MCF 10A (cell line): ENCODE results near the gene RPL27. TPM values are rescaled to one million over a fixed set of nuclear protein-coding genes. Genes with fewer than 3 reads are reported as not detected.

Source experiments
- BruUV-seq: library from RNA; stranded (reverse); fragments of 400-500 nt; replicated peaks from 2 replicates; lab custom pipeline; 2021; lab: Mats Ljungman, UMichigan
- CTCF ChIA-PET: fragments of 300-600 bp; sonication (Branson Sonifier 250); formaldehyde crosslinking; extraction: SDS; loops from one replicate; lab custom pipeline; 2021; ENCODE audit warnings: antibody characterized with exemption, inconsistent platforms; lab: Yijun Ruan, JAX
- POLR2A ChIA-PET: fragments of 300-600, 350-650 bp; sonication (Branson Sonifier 250); formaldehyde crosslinking; extraction: SDS; loops from one replicate; lab custom pipeline; 2020; ENCODE audit warnings: antibody characterized with exemption, inconsistent platforms; lab: Yijun Ruan, JAX
- DNase-seq: peaks from one replicate; pipeline ENCODE4 v3.0.0-alpha.2; 2018; ENCODE audit not compliant: unreplicated experiment
- H3K27ac Mint-ChIP-seq: one replicate; pipeline ENCODE4 v1.8.0; 2022; ENCODE audit warnings: mild to moderate bottlenecking, low read depth, mixed read lengths; ENCODE audit not compliant: unreplicated experiment
- H3K27me3 Mint-ChIP-seq: one replicate; pipeline ENCODE4 v1.8.0; 2022; ENCODE audit warnings: mixed read lengths; ENCODE audit not compliant: insufficient read depth, unreplicated experiment
- H3K36me3 Mint-ChIP-seq: one replicate; pipeline ENCODE4 v1.8.0; 2022; ENCODE audit warnings: mild to moderate bottlenecking, moderate library complexity, mixed read lengths; ENCODE audit not compliant: insufficient read depth, unreplicated experiment
- H3K4me1 Mint-ChIP-seq: one replicate; pipeline ENCODE4 v1.8.0; 2022; ENCODE audit warnings: mixed read lengths; ENCODE audit not compliant: insufficient read depth, unreplicated experiment
- H3K4me3 Mint-ChIP-seq: one replicate; pipeline ENCODE4 v1.8.0; 2022; ENCODE audit warnings: mild to moderate bottlenecking, moderate library complexity, mixed read lengths; ENCODE audit not compliant: unreplicated experiment
- H3K9me3 Mint-ChIP-seq: one replicate; pipeline ENCODE4 v1.8.0; 2022; ENCODE audit warnings: mixed read lengths; ENCODE audit not compliant: unreplicated experiment
- CTCF ChIP-seq: fragments of 200-600 bp; IDR thresholded peaks from one replicate; pipeline ENCODE4 v1.8.0; 2022; ENCODE audit warnings: antibody characterized with exemption, mild to moderate bottlenecking; ENCODE audit not compliant: unreplicated experiment
- intact Hi-C: fragments of 100-400 bp; cut with micrococcal nuclease; formaldehyde crosslinking; loops from 2 replicates; pipeline ENCODE4 v1.14.1; 2022
- total RNA-seq: library from RNA; stranded (reverse); gene quantifications from 2 replicates; pipeline ENCODE4 v1.2.3, GENCODE V29; 2022

Gene RPL27
- total RNA-seq, 1 experiment from 2014 or later, result 1,226 TPM

GRCh38 chr17:43013296-43013695, 15.1 kb downstream of the RPL27 start:
- BruUV-seq, result no TSS peak
- Mint-ChIP-seq H3K4me1 (peaks cover 12% of the 10 kb centered on the region), H3K4me3 (no peak overlapping the region), H3K9me3 (no peaks in the 10 kb centered on the region), H3K36me3 (peaks cover 36% of the 10 kb centered on the region), H3K27me3 (no peaks in the 10 kb centered on the region), H3K27ac (no peak overlapping the region)
- TF ChIP-seq CTCF, result no peak
- intact Hi-C loops, result no loop called here
- ChIA-PET POLR2A (interaction anchor here (0.5 to 4.1 kb wide), 4 partner anchors 9 to 185 kb away, joined by 3 to 25 read pairs (median 4); partner anchors contain the start of genes RPL27 and VAT1), CTCF (interaction anchor here (0.6 kb wide), 1 partner anchor 61 kb away, joined by 3 read pairs; no protein-coding TSS in a partner anchor)
- no peak for DNase-seq

GRCh38 chr17:43014020-43014648, 15.9 kb downstream of the RPL27 start:
- Mint-ChIP-seq H3K4me1 (peaks cover 13% of the 10 kb centered on the region), H3K27me3 (no peaks in the 10 kb centered on the region), H3K27ac (no peak overlapping the region), H3K4me3 (no peak overlapping the region), H3K9me3 (no peaks in the 10 kb centered on the region), H3K36me3 (peaks cover 36% of the 10 kb centered on the region)
- ChIA-PET CTCF (no interaction called here), POLR2A (interaction anchor here (1.2 kb wide), 1 partner anchor 12 kb away, joined by 4 read pairs; no protein-coding TSS in a partner anchor)
- BruUV-seq, result no TSS peak
- no peak for DNase-seq
- no peak for TF ChIP-seq CTCF
- intact Hi-C loops, result no loop called here

- TSS peak; percentile 52 for BruUV-seq
- H3K27ac Mint-ChIP-seq, result peak overlapping the region; percentile 66
- no peak for TF ChIP-seq CTCF
- H3K4me3 Mint-ChIP-seq, result no peak overlapping the region
- DNase-seq, result no peak
- ChIA-PET POLR2A (interaction anchor here (0.6 to 0.9 kb wide), 2 partner anchors 107 to 168 kb away, joined by 3 read pairs; no protein-coding TSS in a partner anchor), CTCF (no interaction called here)
- H3K27me3 Mint-ChIP-seq, result no peaks in the 10 kb centered on the region
- peaks cover 20% of the 10 kb centered on the region for H3K4me1 Mint-ChIP-seq
- intact Hi-C loops, result no loop called here
- H3K9me3 Mint-ChIP-seq, result no peaks in the 10 kb centered on the region
- H3K36me3 Mint-ChIP-seq, result peaks cover 42% of the 10 kb centered on the region
Measured at GRCh38 chr17:43014649-43015542, 16.7 kb downstream of the RPL27 start.

DNA sequence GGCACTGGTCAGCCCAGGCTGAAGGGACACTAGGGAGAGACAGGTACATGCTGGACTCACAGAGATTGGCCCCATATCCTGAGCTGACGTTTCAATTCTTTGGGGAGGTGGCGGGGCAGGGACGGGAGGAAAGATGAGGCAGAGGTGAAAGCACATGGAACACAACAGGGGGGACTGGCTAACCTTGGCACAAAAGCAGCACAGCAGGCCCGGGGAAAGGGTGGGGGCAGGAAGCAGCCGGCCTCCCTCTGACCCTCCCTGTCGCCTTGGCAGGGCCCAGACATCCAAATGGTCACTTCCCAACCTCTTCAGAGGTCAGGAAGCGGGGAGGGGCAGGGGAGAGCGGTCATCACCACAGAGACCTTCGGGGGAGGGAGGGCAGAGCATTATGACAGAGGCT, 17.4 kb downstream of the RPL27 start:
- TF ChIP-seq CTCF, result no peak
- no peaks in the 10 kb centered on the region for H3K9me3 Mint-ChIP-seq
- peaks cover 16% of the 10 kb centered on the region for H3K4me1 Mint-ChIP-seq
- ChIA-PET POLR2A (interaction anchor here (0.6 kb wide), 1 partner anchor 167 kb away, joined by 3 read pairs; no protein-coding TSS in a partner anchor), CTCF (no interaction called here)
- no peak overlapping the region for H3K27ac Mint-ChIP-seq
- no TSS peak for BruUV-seq
- H3K4me3 Mint-ChIP-seq, result no peak overlapping the region
- H3K36me3 Mint-ChIP-seq, result peaks cover 44% of the 10 kb centered on the region
- no peak for DNase-seq
- intact Hi-C loops, result no loop called here
- no peaks in the 10 kb centered on the region for H3K27me3 Mint-ChIP-seq
